Left hindlimb (tissue), 1 donor: ENCODE data around the gene BRMS1.
"Not testable (repeated sequence)": the region's sequence is repeated elsewhere in the genome, so short reads cannot be mapped to it uniquely, and the experiment has no call there.

Source experiments
- DNase-seq: peaks from one replicate; pipeline ENCODE4 v3.0.0-alpha.2; 2018

Gene BRMS1

GRCh38 chr11:66322732-66323427 lies 22.0 kb downstream of the BRMS1 start:
- no peak for DNase-seq

- no peak for DNase-seq
Measured at GRCh38 chr11:66321606-66322005, 23.3 kb downstream of the BRMS1 start.

DNA sequence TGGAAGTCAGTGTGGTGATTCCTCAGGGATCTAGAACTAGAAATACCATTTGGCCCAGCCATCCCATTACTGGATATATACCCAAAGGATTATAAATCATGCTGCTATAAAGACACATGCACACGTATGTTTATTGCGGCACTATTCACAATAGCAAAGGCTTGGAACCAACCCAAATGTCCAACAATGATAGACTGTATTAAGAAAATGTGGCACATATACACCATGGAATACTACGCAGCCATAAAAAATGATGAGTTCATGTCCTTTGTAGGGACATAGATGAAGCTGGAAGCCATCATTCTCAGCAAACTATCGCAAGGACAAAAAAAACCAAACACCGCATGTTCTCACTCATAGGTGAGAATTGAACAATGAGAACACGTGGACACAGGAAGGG lies 24.2 kb downstream of the BRMS1 start:
- DNase-seq, result not testable (repeated sequence)

DNA sequence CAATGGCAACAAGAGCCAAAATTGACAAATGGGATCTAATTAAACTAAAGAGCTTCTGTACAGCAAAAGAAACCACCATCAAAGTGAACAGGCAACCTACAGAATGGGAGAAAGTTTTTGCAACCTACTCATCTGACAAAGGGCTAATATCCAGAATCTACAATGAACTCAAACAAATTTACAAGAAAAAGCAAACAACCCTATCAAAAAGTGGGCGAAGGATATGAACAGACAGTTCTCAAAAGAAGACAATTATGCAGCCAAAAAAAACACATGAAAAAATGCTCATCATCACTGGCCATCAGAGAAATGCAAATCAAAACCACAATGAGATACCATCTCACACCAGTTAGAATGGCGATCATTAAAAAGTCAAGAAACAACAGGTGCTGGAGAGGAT lies 24.6 kb downstream of the BRMS1 start:
- DNase-seq, result not testable (repeated sequence)

DNA sequence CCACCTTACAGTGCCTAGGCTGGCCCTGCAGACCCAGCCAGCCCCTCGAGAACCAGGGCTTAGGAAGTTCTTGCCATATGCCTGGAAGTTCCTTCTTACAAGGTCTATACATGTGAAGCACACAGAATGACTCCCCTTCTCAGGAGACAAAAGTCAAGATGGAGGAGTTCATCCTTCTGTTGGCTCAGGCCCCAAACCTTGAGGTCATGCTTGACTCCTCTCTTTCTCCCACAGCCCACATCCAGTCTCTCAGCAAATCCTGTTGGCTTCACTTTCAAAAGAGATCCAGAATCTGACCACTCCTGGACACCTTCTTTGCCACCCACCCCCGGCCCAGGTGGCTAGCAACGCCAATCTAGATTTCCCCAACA lies 26.3 kb downstream of the BRMS1 start:
- DNase-seq, result no peak

GRCh38 chr11:66317723-66318599 lies 26.9 kb downstream of the BRMS1 start:
- DNase-seq, result peak; percentile 73

DNA sequence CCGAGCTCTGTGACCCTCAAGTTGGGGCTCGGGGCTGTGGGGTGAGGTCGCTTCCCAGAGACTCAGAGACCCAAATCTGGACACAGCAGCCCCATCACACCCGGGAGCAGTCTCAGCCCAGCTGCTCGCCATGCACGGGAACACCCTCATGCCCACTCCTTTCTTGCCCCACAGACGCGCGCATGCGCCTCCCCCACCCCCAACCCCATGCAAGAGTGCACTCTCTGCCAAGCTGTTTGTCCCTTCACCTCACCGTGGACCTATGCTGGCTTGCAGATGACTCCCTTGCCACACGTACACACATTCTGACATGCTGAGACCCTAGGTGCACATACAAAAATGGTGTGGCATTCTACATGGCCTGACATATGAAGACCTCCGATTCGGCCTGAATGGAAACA lies 27.6 kb downstream of the BRMS1 start:
- DNase-seq, result peak; percentile 79

GRCh38 chr11:66316849-66317251 lies 28.1 kb downstream of the BRMS1 start, which contains the start of gene CD248:
Gene CD248 (minus strand): TSS chr11:66317044. CDS start chr11:66317027, 17 bp downstream.
- DNase-seq, result peak; percentile 91

- DNase-seq, result no peak
Measured at GRCh38 chr11:66315921-66316811, 28.7 kb downstream of the BRMS1 start.

GRCh38 chr11:66315498-66315885 lies 29.4 kb downstream of the BRMS1 start:
- peak; percentile 31 for DNase-seq

DNA sequence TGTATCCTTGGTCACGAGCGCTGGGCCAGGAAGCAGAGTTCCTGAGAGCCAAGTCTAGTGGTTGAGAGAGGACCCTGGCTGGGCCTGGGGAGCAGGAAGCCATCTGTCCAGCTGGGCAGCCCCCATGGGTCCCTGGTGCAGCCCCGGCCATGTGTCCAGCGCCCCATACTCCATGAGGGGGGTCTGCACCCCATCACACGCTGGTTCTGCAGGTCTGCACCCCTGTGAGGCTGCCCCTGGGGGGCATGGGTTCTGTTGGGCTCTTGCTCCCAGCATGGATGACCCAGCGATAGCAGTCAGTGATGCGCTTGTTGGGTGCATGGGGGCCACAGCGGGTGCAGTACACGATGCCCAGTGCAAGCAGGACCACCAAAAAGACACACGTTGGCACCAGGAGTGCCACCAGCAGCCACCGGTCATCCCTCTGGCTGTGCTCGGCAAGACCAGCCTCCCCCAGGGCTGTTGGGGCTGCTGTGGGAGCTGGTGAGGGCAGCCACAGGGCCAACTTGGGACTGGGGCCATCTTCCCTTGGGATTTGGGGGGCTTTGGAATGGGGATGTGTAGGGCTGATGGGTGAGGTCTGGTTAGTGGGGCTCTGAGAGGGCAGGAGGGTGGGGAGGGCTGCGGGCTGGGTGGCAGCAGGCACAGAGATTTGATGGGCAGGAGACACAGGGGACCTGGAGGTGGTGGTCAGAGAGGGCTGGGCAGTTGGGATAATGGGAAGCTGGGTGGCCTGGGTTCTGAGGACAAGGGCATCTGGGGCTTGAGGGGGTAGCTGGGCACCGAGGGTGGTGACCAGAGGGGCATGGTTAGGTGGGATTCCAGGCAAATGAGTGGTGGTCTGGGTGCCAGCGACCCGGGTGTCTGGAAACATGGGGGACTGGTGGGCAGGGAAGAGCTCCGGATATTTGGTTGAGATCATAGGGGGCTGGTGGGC lies 30.1 kb downstream of the BRMS1 start:
- peak; percentile 39 for DNase-seq

GRCh38 chr11:66314186-66314501 lies 30.8 kb downstream of the BRMS1 start:
- DNase-seq, result no peak

GRCh38 chr11:66313321-66314185 lies 31.4 kb downstream of the BRMS1 start:
- DNase-seq, result peak; percentile 90

- DNase-seq, result peak; percentile 99
Measured at GRCh38 chr11:66312549-66313320, 32.2 kb downstream of the BRMS1 start.

DNA sequence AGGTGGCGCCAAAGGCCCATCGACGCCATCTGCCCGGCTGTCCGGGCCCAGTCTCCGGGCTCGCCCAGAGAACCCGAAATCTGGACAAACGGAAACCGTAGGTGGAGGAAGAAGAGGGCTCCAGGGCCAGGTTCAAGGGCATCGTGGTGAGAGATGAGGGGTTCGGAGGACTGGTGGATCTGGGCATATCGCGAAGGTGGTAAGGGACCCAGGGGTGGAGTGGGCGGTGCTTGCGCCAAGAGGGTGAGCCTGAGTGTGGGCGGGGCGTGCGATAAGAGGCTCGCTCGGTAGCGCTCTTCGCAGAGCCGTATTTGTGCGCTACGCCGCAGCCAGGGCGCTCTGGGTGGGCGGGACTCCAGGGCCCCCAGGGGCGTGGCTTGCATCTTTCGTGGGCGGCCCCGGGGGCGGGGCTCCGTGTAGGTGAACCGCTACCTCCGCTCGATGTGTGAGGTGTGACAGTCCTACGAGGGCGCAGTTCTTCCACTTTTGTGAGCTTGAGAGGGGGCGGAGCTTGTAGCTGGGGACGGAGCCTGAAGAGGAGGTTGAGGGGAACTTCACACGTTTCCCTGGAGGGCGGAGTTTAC lies 32.8 kb downstream of the BRMS1 start:
- peak; percentile 94 for DNase-seq

DNA sequence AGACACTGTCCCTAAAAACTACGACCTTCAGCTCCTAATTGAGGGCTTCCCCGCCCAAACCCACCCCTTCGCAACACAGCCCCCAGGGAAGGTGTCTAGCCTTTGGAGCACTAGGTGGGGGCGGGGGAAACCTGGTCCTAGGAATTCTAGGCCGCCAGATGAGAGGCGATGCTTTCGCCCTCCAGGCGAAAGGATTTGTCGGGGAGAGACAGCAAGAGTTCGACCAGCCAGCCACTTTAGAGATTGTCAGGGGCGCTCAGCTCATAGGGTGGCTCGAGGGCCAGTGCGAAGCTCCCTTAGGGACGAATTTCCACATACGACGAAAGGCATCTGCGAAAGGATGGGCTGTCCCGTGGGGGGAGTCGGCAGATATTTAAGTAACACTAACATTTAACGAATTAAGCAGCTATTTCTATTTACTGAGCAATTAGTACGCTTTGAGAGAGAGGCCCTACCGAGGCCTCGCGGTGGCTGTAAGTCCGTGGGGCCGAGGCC lies 33.4 kb downstream of the BRMS1 start:
- DNase-seq, result no peak

DNA sequence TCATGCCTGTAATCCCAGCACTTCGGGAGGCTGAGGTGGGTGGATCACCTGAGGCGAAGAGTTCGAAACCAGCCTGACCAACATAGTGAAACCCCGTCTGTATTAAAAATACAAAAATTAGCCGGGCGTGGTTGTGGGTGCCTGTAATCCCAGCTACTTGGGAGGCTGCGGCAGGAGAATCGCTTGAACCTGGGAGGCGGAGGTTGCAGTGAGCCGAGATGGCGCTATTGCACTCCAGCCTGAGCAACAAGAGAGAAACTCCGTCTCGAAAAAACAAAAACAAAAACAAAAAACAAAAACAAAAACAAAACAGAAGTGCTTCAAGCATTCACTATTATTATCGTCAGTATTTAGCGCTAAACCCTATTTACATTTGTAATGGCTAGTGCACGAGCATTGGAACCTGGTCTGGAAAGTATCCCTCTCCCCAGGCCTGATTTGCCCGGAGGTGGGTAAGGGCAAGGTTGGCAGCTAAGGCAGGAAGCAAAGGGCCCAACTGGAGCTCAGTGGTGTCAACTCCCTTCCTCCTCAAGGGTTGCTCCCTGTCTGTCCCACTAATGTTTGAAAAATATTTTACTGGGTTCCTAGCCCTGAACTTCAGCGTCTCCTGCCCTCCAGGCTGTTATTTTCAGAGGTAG lies 34.0 kb downstream of the BRMS1 start:
- DNase-seq, result peak; percentile 4

DNA sequence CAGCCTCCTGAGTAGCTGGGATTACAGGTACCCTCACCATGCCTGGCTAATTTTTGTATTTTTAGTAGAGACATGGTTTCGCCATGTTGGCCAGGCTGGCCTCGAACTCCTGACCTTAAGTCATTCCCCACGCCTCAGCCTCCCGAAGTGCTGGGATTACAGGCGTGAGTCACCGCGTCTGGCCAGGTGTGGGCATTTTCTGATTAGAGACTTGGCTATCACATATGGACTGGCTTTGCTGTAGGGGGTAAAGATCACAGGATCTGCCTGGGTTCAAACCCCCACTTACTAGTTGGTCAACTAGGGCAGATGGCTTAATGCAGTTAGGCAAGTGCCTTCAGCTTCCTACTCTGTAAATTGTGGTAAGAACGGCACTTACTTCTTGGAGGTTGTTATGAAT lies 34.6 kb downstream of the BRMS1 start:
- peak; percentile 18 for DNase-seq

DNA sequence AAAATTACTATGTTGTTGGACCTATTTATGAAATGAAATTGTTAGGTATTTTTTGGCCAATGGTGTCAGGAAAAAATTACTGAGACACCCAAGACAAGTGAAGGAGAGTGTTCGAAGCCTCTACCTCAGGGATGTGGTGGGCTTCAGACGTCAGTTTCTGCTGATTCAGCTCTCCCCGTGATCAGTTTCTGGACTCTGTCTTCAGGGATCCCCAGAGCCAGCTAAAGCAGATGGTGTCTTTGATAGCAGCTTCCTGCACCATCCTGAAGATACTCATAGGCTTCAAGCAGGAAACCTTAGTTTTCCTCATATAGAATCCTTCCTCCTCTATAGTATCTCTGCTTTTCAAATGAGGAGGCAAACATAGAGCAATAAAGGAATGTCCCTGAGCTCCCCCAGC lies 35.4 kb downstream of the BRMS1 start:
- no peak for DNase-seq
